ENCODE measurements around the gene CARS1.

CARS1 gene

DNA sequence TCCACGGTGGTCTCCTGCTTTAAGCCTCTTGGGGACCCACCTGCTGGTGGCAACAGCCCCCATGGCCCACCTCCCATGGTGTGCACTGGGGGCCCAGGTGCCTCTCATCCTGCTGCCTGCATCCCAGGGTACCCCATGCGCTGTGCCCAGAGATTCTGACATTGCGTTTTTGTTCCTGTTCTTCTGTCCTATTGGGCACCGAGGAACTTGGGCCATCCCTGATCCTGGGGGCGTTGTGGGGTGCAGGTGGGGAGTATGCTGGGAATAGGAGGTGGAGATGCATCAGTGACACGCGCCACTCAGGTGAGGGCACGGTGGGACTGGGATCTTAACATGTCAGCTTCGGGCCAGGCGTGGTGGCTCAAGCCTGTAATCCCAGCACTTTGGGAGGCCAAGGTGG lies 52.7 kb downstream of the CARS1 start:
- no peak for DNase-seq (ENCODE audit: low spot score)
- ChIA-PET CTCF (interaction anchor here (1.1 to 2.0 kb wide), 2 partner anchors 87 to 471 kb away, joined by 3 to 7 read pairs; no protein-coding TSS in a partner anchor), POLR2A (ENCODE audit: low non-redundant PET) (no interaction called here)
- peak overlapping the region; percentile 94 for H3K27ac ChIP-seq
- TF ChIP-seq, protein P1, sequence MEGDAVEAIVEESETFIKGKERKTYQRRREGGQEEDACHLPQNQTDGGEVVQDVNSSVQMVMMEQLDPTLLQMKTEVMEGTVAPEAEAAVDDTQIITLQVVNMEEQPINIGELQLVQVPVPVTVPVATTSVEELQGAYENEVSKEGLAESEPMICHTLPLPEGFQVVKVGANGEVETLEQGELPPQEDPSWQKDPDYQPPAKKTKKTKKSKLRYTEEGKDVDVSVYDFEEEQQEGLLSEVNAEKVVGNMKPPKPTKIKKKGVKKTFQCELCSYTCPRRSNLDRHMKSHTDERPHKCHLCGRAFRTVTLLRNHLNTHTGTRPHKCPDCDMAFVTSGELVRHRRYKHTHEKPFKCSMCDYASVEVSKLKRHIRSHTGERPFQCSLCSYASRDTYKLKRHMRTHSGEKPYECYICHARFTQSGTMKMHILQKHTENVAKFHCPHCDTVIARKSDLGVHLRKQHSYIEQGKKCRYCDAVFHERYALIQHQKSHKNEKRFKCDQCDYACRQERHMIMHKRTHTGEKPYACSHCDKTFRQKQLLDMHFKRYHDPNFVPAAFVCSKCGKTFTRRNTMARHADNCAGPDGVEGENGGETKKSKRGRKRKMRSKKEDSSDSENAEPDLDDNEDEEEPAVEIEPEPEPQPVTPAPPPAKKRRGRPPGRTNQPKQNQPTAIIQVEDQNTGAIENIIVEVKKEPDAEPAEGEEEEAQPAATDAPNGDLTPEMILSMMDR (conservative IDR thresholded peaks at IDR 0.05; ENCODE audit: low read depth): no peak

DNA sequence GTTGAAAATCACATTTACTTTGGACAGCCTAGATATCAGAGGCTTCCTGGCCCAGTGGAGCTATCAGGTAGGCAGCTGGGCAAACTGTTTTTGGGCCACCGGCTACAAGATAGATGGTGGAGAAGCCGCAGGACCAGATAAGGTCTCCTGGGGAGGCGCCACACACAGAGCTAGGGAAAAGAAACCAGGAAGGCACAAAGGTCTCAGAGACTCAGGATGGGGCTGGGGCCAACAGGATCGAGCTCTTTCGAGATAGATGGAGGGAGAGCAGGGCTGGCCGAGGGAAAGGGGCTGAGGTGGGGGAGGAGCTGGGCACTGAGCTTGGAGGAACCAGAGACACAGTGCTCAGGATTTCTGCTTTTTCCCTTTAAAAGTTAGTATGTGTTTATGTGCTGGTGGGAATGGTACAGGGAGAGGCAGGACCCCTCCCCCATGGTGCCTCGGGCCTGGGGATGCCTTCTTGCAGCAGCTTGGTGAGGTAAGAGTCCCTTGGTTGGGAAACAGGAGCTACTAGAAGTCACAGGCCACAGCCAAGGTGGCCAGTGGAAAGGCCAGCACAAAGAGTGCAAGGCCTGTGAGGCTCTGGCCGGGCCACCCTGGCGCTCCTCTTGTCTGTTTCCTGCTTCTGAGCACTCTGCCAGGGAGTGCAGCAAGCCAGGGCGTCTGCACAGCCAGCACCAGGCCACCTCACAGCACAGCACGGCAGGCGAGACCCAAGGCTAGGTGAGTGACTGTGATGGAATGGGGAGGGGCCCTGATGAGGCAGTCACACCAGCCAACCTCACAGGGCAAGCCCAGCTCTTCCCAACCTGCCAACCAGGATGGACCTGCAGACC lies 53.6 kb downstream of the CARS1 start:
- peak overlapping the region; percentile 94 for H3K27ac ChIP-seq
- POLR2A ChIA-PET (ENCODE audit: low non-redundant PET): no interaction called here
- CTCF ChIA-PET: interaction anchor here (0.6 to 2.0 kb wide), 5 partner anchors 28 to 471 kb away, joined by 3 to 7 read pairs (median 3); no protein-coding TSS in a partner anchor
- peak; percentile 81 for DNase-seq (ENCODE audit: low spot score)
- TF ChIP-seq, protein P1 (conservative IDR thresholded peaks at IDR 0.05; ENCODE audit: low read depth): no peak

DNA sequence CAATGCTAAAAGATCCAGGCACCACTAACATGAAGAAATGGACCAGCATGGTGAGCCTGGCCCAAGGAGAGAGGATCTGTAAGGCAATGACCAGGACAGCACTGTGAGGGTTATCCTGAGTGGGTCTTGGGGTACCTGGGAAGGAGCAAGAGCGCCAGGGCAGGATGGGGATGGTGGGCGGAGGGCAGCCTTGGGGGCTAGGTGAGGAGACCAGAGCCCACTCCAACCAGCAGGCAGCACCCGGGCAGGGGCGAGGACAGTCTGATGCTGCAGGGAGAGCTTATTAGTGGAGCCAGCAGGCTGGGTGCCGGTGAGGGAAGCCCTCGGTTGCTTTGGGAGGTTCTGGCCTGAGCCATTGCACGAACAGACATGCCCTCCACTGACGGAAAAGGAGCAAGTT lies 54.4 kb downstream of the CARS1 start:
- DNase-seq (ENCODE audit: low spot score): no peak
- CTCF ChIA-PET: interaction anchor here (0.6 to 2.0 kb wide), 3 partner anchors 27 to 111 kb away, joined by 3 to 7 read pairs (median 5); no protein-coding TSS in a partner anchor
- TF ChIP-seq, protein P1 (conservative IDR thresholded peaks at IDR 0.05; ENCODE audit: low read depth): no peak
- H3K27ac ChIP-seq: peak overlapping the region; percentile 94
- POLR2A ChIA-PET (ENCODE audit: low non-redundant PET): no interaction called here

DNA sequence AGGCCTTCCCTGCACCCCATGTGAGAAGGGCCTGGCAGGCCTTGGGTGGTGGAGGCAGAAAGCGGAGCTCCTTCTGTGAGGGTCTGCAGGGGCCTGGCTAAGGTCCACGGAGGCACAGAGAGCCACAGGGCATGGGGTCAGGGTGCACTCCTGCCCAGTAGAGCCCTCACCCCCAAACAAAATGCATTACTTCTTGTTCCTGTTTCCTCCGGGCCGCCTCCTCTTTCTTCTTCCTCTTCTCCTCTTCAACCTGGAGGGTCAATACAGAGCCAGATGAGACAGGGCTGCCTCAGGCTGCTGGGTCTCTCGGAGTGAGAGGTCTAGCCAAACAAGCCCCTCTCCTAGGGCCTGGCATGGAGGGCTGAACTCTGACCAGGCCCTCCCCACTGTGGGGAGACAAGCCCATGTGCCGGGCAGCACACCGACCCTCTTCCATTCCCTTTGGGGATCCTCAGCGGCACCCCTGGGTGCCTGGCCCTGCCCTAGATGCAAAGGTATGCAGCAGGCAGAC lies 54.8 kb downstream of the CARS1 start:
- POLR2A ChIA-PET (ENCODE audit: low non-redundant PET): no interaction called here
- H3K27ac ChIP-seq: peak overlapping the region; percentile 94
- TF ChIP-seq, protein P1 (conservative IDR thresholded peaks at IDR 0.05; ENCODE audit: low read depth): no peak

DNA sequence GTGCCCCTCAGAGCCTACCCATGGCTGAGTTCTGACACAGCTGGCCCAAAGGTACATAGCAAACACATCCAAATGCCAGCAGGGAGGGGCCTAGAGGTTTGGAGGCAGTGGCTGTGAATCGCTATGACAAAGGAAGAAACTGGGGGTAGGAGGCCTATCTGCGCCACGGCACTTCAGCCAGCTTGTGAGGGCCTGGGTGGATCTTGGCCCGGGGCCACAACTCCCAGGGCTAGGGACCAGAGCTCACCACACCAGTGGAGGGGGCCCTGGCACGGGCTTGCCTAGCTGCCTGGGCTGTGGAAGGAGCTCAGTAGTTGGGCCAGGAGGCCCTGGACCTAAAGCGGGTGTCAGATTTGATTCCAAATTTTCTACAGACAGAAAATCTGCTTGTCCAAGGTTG lies 55.7 kb downstream of the CARS1 start:
- TF ChIP-seq, protein P1 (conservative IDR thresholded peaks at IDR 0.05; ENCODE audit: low read depth): no peak
- ChIA-PET CTCF (interaction anchor here (1.0 kb wide), 1 partner anchor 90 kb away, joined by 4 read pairs; no protein-coding TSS in a partner anchor), POLR2A (ENCODE audit: low non-redundant PET) (no interaction called here)
- H3K27ac ChIP-seq: peak overlapping the region; percentile 94
- no peak for DNase-seq (ENCODE audit: low spot score)

More for the DNA sequence above, 54.8 kb downstream of the CARS1 start:
- CTCF ChIA-PET: interaction anchor here (0.6 to 1.0 kb wide), 3 partner anchors 27 to 110 kb away, joined by 3 to 5 read pairs (median 4); no protein-coding TSS in a partner anchor
- DNase-seq (ENCODE audit: low spot score): no peak

Data from RWPE1 (cell line).